H1 (cell line): ENCODE measurements around the gene PCDH9. TPM values are rescaled to one million over a fixed set of nuclear protein-coding genes. Genes with fewer than 3 reads are reported as not detected.

ENCODE experiments used
- CTCF ChIA-PET: fragments of 300-600 bp; sonication (Branson Sonifier 250); formaldehyde crosslinking; loops from one replicate; lab custom pipeline; 2021; ENCODE audit not compliant: partially characterized antibody; lab: Charles Lee
- POLR2A ChIA-PET: fragments of 300-600 bp; sonication (Branson Sonifier 250); formaldehyde crosslinking; loops from one replicate; lab custom pipeline; 2021; ENCODE audit warnings: inconsistent platforms; ENCODE audit not compliant: partially characterized antibody; lab: Charles Lee
- DNase-seq, 2 experiments: peaks; one replicate each; pipeline versions ENCODE4 v3.0.0 to v3.0.0-alpha.2; 2010 to 2022; ENCODE audit warnings: low spot score in 2 of 2, low read depth in 1 of 2, mixed read lengths in 1 of 2
- FAIRE-seq: peaks from 2 replicates; lab custom pipeline; 2011; peaks lifted over from hg19 to GRCh38; lab: Jason Lieb, UNC
- H2AFZ ChIP-seq: 2 replicates; pipeline ENCODE4 v1.8.1; 2012; ENCODE audit warnings: low read length, inconsistent platforms
- H2AK5ac ChIP-seq: 2 replicates; pipeline ENCODE4 v1.6.1; 2013; ENCODE audit warnings: low read depth, low read length
- H2BK120ac ChIP-seq: replicated peaks from 2 replicates; pipeline ENCODE3; 2013; ENCODE audit warnings: low read depth, low read length, inconsistent platforms
- H2BK12ac ChIP-seq: 2 replicates; pipeline ENCODE4 v1.6.1; 2013; ENCODE audit warnings: low read depth, low read length
- H2BK15ac ChIP-seq: 2 replicates; pipeline ENCODE4 v1.6.1; 2013; ENCODE audit warnings: low read length
- H2BK20ac ChIP-seq: 2 replicates; pipeline ENCODE4 v1.6.1; 2013; ENCODE audit warnings: low read length
- H2BK5ac ChIP-seq: 2 replicates; pipeline ENCODE4 v1.6.1; 2013; ENCODE audit warnings: low read depth, low read length
- H3K14ac ChIP-seq: 2 replicates; pipeline ENCODE4 v1.6.1; 2013; ENCODE audit warnings: inconsistent platforms; ENCODE audit not compliant: insufficient read length
- H3K18ac ChIP-seq: 2 replicates; pipeline ENCODE4 v1.6.1; 2013; ENCODE audit warnings: low read length; ENCODE audit errors: extremely low read depth
- H3K23ac ChIP-seq: 2 replicates; pipeline ENCODE4 v1.6.1; 2013; ENCODE audit warnings: inconsistent platforms; ENCODE audit not compliant: insufficient read length
- H3K23me2 ChIP-seq: 2 replicates; pipeline ENCODE4 v1.6.1; 2013; ENCODE audit warnings: low read depth, low read length
- H3K27ac ChIP-seq: 2 replicates; pipeline ENCODE4 v1.6.1; 2011; ENCODE audit warnings: low read depth, low read length, inconsistent platforms
- H3K27me3 ChIP-seq, 4 experiments: replicated peaks in 1 of 4; 1 replicate in 1 of 4; 2 replicates in 3 of 4; pipeline versions ENCODE4 v1.6.1 to v1.8.1; 2011 to 2013; ENCODE audit warnings: low read length in 3 of 4, mild to moderate bottlenecking in 3 of 4, inconsistent platforms in 2 of 4, mixed read lengths in 2 of 4, moderate library complexity in 1 of 4; ENCODE audit not compliant: control insufficient read depth in 3 of 4, insufficient read depth in 3 of 4; ENCODE audit errors: extremely low read depth in 1 of 4
- H3K36me3 ChIP-seq, 4 experiments: 2 replicates each; pipeline versions ENCODE4 v1.6.1 to v1.8.1; 2011 to 2013; ENCODE audit warnings: mild to moderate bottlenecking in 4 of 4, low read length in 3 of 4, moderate library complexity in 2 of 4, control low read depth in 1 of 4, inconsistent platforms in 1 of 4; ENCODE audit not compliant: insufficient read depth in 4 of 4, control insufficient read depth in 2 of 4
- H3K4ac ChIP-seq: replicated peaks from 2 replicates; pipeline ENCODE3; 2013; ENCODE audit warnings: low read length, low read depth, mixed read lengths, inconsistent platforms; ENCODE audit not compliant: insufficient read length
- H3K4me1 ChIP-seq, 4 experiments: replicated peaks in 1 of 4; 1 replicate in 1 of 4; 2 replicates in 3 of 4; pipeline versions ENCODE4 v1.6.1 to v1.8.1; 2011 to 2013; ENCODE audit warnings: low read length in 3 of 4, inconsistent platforms in 2 of 4, mixed read lengths in 1 of 4; ENCODE audit not compliant: insufficient read depth in 4 of 4, control insufficient read depth in 3 of 4
- H3K4me2 ChIP-seq, 2 experiments: 2 replicates each; pipeline versions ENCODE4 v1.6.1 to v1.8.1; 2011 to 2013; ENCODE audit warnings: low read depth in 2 of 2, low read length in 2 of 2, control low read depth in 1 of 2, inconsistent platforms in 1 of 2, mild to moderate bottlenecking in 1 of 2; ENCODE audit not compliant: insufficient read depth in 1 of 2
- H3K4me3 ChIP-seq, 4 experiments: fragments of 200-600, 300-600 bp in 1 of 4; sonication (generic), shearing (Covaris generic), sonication (Bioruptor Twin) in 1 of 4; 2 replicates each; pipeline versions ENCODE4 v1.5.1 to v1.8.1; 2011 to 2016; ENCODE audit warnings: low read length in 4 of 4, low read depth in 3 of 4, control low read depth in 2 of 4, inconsistent platforms in 2 of 4, mild to moderate bottlenecking in 2 of 4, mixed read lengths in 1 of 4, moderate library complexity in 1 of 4; ENCODE audit not compliant: insufficient read depth in 2 of 4; ENCODE audit errors: extremely low read depth in 1 of 4
- H3K56ac ChIP-seq: replicated peaks from 2 replicates; pipeline ENCODE3; 2013; ENCODE audit warnings: low read depth, mild to moderate bottlenecking, mixed read lengths, low read length, inconsistent platforms; ENCODE audit not compliant: insufficient read length
- H3K79me1 ChIP-seq: 2 replicates; pipeline ENCODE4 v1.6.1; 2013; ENCODE audit warnings: low read depth, low read length, control low read depth
- H3K79me2 ChIP-seq, 2 experiments: 2 replicates each; pipeline versions ENCODE4 v1.6.1 to v1.8.1; 2012 to 2013; ENCODE audit warnings: low read length in 2 of 2, mild to moderate bottlenecking in 2 of 2, inconsistent platforms in 1 of 2; ENCODE audit not compliant: insufficient read depth in 2 of 2, control insufficient read depth in 1 of 2
- H3K9ac ChIP-seq, 4 experiments: replicated peaks in 1 of 4; 1 replicate in 1 of 4; 2 replicates in 3 of 4; pipeline versions ENCODE4 v1.6.1 to v1.8.1; 2011 to 2013; ENCODE audit warnings: low read depth in 3 of 4, low read length in 3 of 4, control low read depth in 2 of 4, mild to moderate bottlenecking in 2 of 4, moderate library complexity in 2 of 4, inconsistent platforms in 1 of 4; ENCODE audit errors: extremely low read depth in 1 of 4
- H3K9me3 ChIP-seq, 2 experiments: 2 replicates each; pipeline versions ENCODE4 v1.6.1 to v1.8.1; 2012 to 2013; ENCODE audit warnings: mild to moderate bottlenecking in 2 of 2, moderate library complexity in 2 of 2, control low read depth in 1 of 2, inconsistent platforms in 1 of 2, low read depth in 1 of 2, low read length in 1 of 2, mixed read lengths in 1 of 2; ENCODE audit not compliant: insufficient read depth in 2 of 2
- H4K20me1 ChIP-seq, 2 experiments: replicated peaks in 1 of 2; 2 replicates each; pipeline versions ENCODE3 to v1.8.1; 2011 to 2013; ENCODE audit warnings: inconsistent platforms in 2 of 2, low read length in 2 of 2, mild to moderate bottlenecking in 1 of 2; ENCODE audit not compliant: insufficient read depth in 2 of 2, control insufficient read depth in 1 of 2
- H4K5ac ChIP-seq: 2 replicates; pipeline ENCODE4 v1.6.1; 2013; ENCODE audit warnings: low read length, low read depth, mixed read lengths, inconsistent platforms; ENCODE audit not compliant: insufficient read length
- H4K8ac ChIP-seq: 2 replicates; pipeline ENCODE4 v1.8.0; 2013; ENCODE audit warnings: mild to moderate bottlenecking, moderate library complexity, low read length, inconsistent platforms; ENCODE audit not compliant: insufficient read depth; ENCODE audit errors: extremely low read depth
- H4K91ac ChIP-seq: replicated peaks from 2 replicates; pipeline ENCODE3; 2013; ENCODE audit warnings: low read length, mixed read lengths, inconsistent platforms; ENCODE audit not compliant: insufficient read length
- ASH2L ChIP-seq: fragments of 200-600, 300-600 bp; sonication (generic); IDR thresholded peaks from one replicate; pipeline ENCODE4 v1.7.1; 2017; ENCODE audit warnings: low read length
- ATF2 ChIP-seq: IDR thresholded peaks from 2 replicates; pipeline ENCODE4 v1.6.1; 2012; ENCODE audit warnings: low read length, inconsistent platforms
- BACH1 ChIP-seq: IDR thresholded peaks from 2 replicates; pipeline ENCODE4 v1.6.1; 2012; ENCODE audit warnings: low read length, improper control_type of control experiment
- E2F6 ChIP-seq: IDR thresholded peaks from 2 replicates; pipeline ENCODE4 v1.6.1; 2012; ENCODE audit warnings: inconsistent platforms
- FOSL1 ChIP-seq: IDR thresholded peaks from 2 replicates; pipeline ENCODE4 v1.6.1; 2011; ENCODE audit warnings: mild to moderate bottlenecking, low read depth, low read length, moderate library complexity; ENCODE audit not compliant: insufficient read depth
- HDAC2 ChIP-seq, 2 experiments: fragments of 300-600 bp in 1 of 2; sonication (generic) in 1 of 2; IDR thresholded peaks; 2 replicates each; pipeline ENCODE4 v1.6.1; 2011 to 2012; ENCODE audit warnings: low read depth in 2 of 2, low read length in 2 of 2, mild to moderate bottlenecking in 2 of 2, moderate library complexity in 2 of 2, borderline replicate concordance in 1 of 2, inconsistent platforms in 1 of 2
- MAX ChIP-seq: IDR thresholded peaks from 2 replicates; pipeline ENCODE4 v1.6.1; 2012; ENCODE audit warnings: inconsistent platforms
- NRF1 ChIP-seq: IDR thresholded peaks from 2 replicates; pipeline ENCODE4 v1.6.1; 2011; ENCODE audit warnings: mild to moderate bottlenecking, low read depth, low read length, improper control_type of control experiment
- POLR2A ChIP-seq, 2 experiments: IDR thresholded peaks; 1 replicate in 1 of 2; 2 replicates in 1 of 2; pipeline ENCODE4 v1.6.1; 2011; ENCODE audit warnings: low read depth in 2 of 2, low read length in 2 of 2, mild to moderate bottlenecking in 2 of 2; ENCODE audit errors: control extremely low read depth in 1 of 2
- RBBP5 ChIP-seq: IDR thresholded peaks from 2 replicates; pipeline ENCODE4 v1.7.1; 2012; ENCODE audit warnings: low read depth, mild to moderate bottlenecking, inconsistent platforms, low read length, moderate library complexity, borderline replicate concordance
- RFX5 ChIP-seq: IDR thresholded peaks from 2 replicates; pipeline ENCODE4 v1.6.1; 2011; ENCODE audit warnings: low read depth, low read length, improper control_type of control experiment, borderline replicate concordance
- ZNF274 ChIP-seq: IDR thresholded peaks from 2 replicates; pipeline ENCODE4 v1.7.0; 2012; ENCODE audit warnings: low read length, borderline replicate concordance; ENCODE audit errors: extremely low read depth
- WGBS, 2 experiments: shearing (Covaris generic) in 1 of 2; methylation state at CpG; one replicate each; pipeline versions ENCODE4 v1.1.6 to v1.1.7; 2013 to 2015; ENCODE audit warnings: low lambda C conversion rate in 2 of 2, mixed read lengths in 2 of 2, inconsistent platforms in 1 of 2, low coverage in 1 of 2, missing lambda C conversion rate in 1 of 2; ENCODE audit not compliant: insufficient replicate concordance in 2 of 2, insufficient coverage in 1 of 2, insufficient read length in 1 of 2; ENCODE audit errors: extremely low coverage in 1 of 2, missing lambda C conversion rate in 1 of 2; 5-methylcytosine and 5-hydroxymethylcytosine counted together
- polyA plus RNA-seq, 7 experiments: library from polyadenylated mRNA; depleted of rRNA in 3 of 7; stranded (reverse) in 5 of 7; unstranded in 2 of 7; fragments of >200 nt in 5 of 7; fragments of 200-250 nt in 2 of 7; gene quantifications; 1 replicate in 5 of 7; 2 replicates in 1 of 7; 4 replicates in 1 of 7; pipeline versions ENCODE4 v1.2.1 to v1.2.3, GENCODE V29; 2011 to 2013; ENCODE audit warnings: missing spikeins in 2 of 7, mixed read lengths in 2 of 7
- total RNA-seq: library from RNA; stranded (reverse); fragmentation: NEBNext Ultra II Directional; extraction: Animal tissue kit (Norgen Biotek cat#: 25700); gene quantifications from 2 replicates; pipeline ENCODE4 v1.2.1, GENCODE V29; 2021

PCDH9 gene
- total and polyA plus RNA-seq, 2 of the 8 experiments (the other 6 are each of a cell fraction or from before 2014, with no cell fraction given), result 0.12 to 0.60 TPM

- no peak overlapping the region for H3K56ac ChIP-seq
- H4K91ac ChIP-seq, result no peak overlapping the region
- H4K20me1 ChIP-seq, result no peaks in the 10 kb centered on the region
- no peak overlapping the region for H4K8ac ChIP-seq
- H2AK5ac ChIP-seq, result no peak overlapping the region
- POLR2A ChIA-PET, result no interaction called here
- H3K27me3 ChIP-seq, result no peaks in the 10 kb centered on the region
- H3K4me2 ChIP-seq, result no peak overlapping the region
- no peak overlapping the region for H3K4me3 ChIP-seq
- no peak for DNase-seq
- H2AFZ ChIP-seq, result no peak overlapping the region
- CTCF ChIA-PET, result interaction anchor here (0.9 kb wide), 1 partner anchor 14 kb away, joined by 3 read pairs; no protein-coding TSS in a partner anchor
- no peaks in the 10 kb centered on the region for H3K9me3 ChIP-seq
- H4K5ac ChIP-seq, result no peak overlapping the region
- H2BK5ac ChIP-seq, result no peak overlapping the region
- H3K23me2 ChIP-seq, result no peaks in the 10 kb centered on the region
- H3K4ac ChIP-seq, result no peak overlapping the region
- H3K79me2 ChIP-seq, result no peaks in the 10 kb centered on the region
- no peak overlapping the region for H3K27ac ChIP-seq
- H3K9ac ChIP-seq, result no peak overlapping the region
- no peak overlapping the region for H2BK20ac ChIP-seq
- no peak overlapping the region for H3K14ac ChIP-seq
- no peak for FAIRE-seq
- H2BK120ac ChIP-seq, result no peak overlapping the region
- H2BK15ac ChIP-seq, result no peak overlapping the region
- H3K4me1 ChIP-seq, result no peaks in the 10 kb centered on the region
- 98% methylated on average over 4 of the region's 4 CpGs; no CpG with 5 or more reads in 1 of the 2 experiments for WGBS, 2 experiments
- H3K36me3 ChIP-seq, result no peaks in the 10 kb centered on the region; a peak in 1 of 8 replicates
- H3K79me1 ChIP-seq, result no peaks in the 10 kb centered on the region
- H3K18ac ChIP-seq, result no peak overlapping the region
- no peak overlapping the region for H2BK12ac ChIP-seq
- H3K23ac ChIP-seq, result no peak overlapping the region
- TF ChIP-seq FOSL1, result no peak
- TF ChIP-seq ZNF274, result no peak
- TF ChIP-seq HDAC2 (IDR thresholded peaks at IDR 0.05; ENCODE audit: borderline replicate concordance in 1 of 2, low read depth in 2 of 2, low read length in 2 of 2), result no peak
- no peak for TF ChIP-seq MAX
- TF ChIP-seq BACH1, result no peak
- no peak for TF ChIP-seq NRF1
- no peak for TF ChIP-seq ASH2L
- no peak for TF ChIP-seq E2F6
- TF ChIP-seq RBBP5, result no peak
- no peak for TF ChIP-seq ATF2
- TF ChIP-seq POLR2A (IDR thresholded peaks at IDR 0.05; ENCODE audit: control extremely low read depth in 1 of 2, low read depth in 2 of 2, low read length in 2 of 2), result no peak
- TF ChIP-seq RFX5, result no peak
These were observed 752.3 kb downstream of the PCDH9 start for GRCh38 chr13:66477816-66478215.
